Measurements from ENCODE around the gene TSEN34. TPM values are rescaled to one million over a fixed set of nuclear protein-coding genes. Genes with fewer than 3 reads are reported as not detected.

The TSEN34 gene
- total RNA-seq, 1 donor from 2014 or later = 67.9 TPM

- TF ChIP-seq CTCF (conservative IDR thresholded peaks at IDR 0.05) = no peak
- peaks cover 12% of the 10 kb centered on the region for H3K36me3 Mint-ChIP-seq (ENCODE audit: low read depth)
- H3K9me3 Mint-ChIP-seq = no peaks in the 10 kb centered on the region
- no peaks in the 10 kb centered on the region for H3K4me1 Mint-ChIP-seq
- no peak overlapping the region for H3K4me3 Mint-ChIP-seq
- H3K27ac Mint-ChIP-seq (ENCODE audit: unreplicated experiment) = no peak overlapping the region
- no peak for DNase-seq (ENCODE audit: low read depth, low spot score)
- H3K27me3 Mint-ChIP-seq (ENCODE audit: low read depth) = peaks cover 3% of the 10 kb centered on the region
Measured at GRCh38 chr19:54148158-54148557, 43.0 kb upstream of the TSEN34 start.

GRCh38 chr19:54149021-54149812, 41.9 kb upstream of the TSEN34 start:
- peaks cover 15% of the 10 kb centered on the region for H3K36me3 Mint-ChIP-seq (ENCODE audit: low read depth)
- H3K27ac Mint-ChIP-seq (ENCODE audit: unreplicated experiment) = peak overlapping the region; percentile 43
- peaks cover 3% of the 10 kb centered on the region for H3K27me3 Mint-ChIP-seq (ENCODE audit: low read depth)
- no peak for TF ChIP-seq CTCF (conservative IDR thresholded peaks at IDR 0.05)
- H3K9me3 Mint-ChIP-seq = no peaks in the 10 kb centered on the region
- DNase-seq (ENCODE audit: low read depth, low spot score) = no peak
- H3K4me3 Mint-ChIP-seq = peak overlapping the region; percentile 72
- H3K4me1 Mint-ChIP-seq = no peaks in the 10 kb centered on the region

- Mint-ChIP-seq H3K4me1 (no peaks in the 10 kb centered on the region), H3K9me3 (no peaks in the 10 kb centered on the region), H3K27ac (ENCODE audit: unreplicated experiment) (peak overlapping the region; percentile 67), H3K36me3 (ENCODE audit: low read depth) (peaks cover 7% of the 10 kb centered on the region), H3K27me3 (ENCODE audit: low read depth) (peaks cover 3% of the 10 kb centered on the region), H3K4me3 (peak overlapping the region; percentile 46)
- DNase-seq (ENCODE audit: low read depth, low spot score) = no peak
- TF ChIP-seq CTCF (conservative IDR thresholded peaks at IDR 0.05) = no peak
Measured at GRCh38 chr19:54151362-54152035, 39.6 kb upstream of the TSEN34 start.

GRCh38 chr19:54152267-54152666, 38.8 kb upstream of the TSEN34 start:
- no peak for TF ChIP-seq CTCF (conservative IDR thresholded peaks at IDR 0.05)
- H3K4me3 Mint-ChIP-seq = no peak overlapping the region
- H3K9me3 Mint-ChIP-seq = no peaks in the 10 kb centered on the region
- peaks cover 9% of the 10 kb centered on the region for H3K36me3 Mint-ChIP-seq (ENCODE audit: low read depth)
- H3K4me1 Mint-ChIP-seq = peaks cover 4% of the 10 kb centered on the region
- peaks cover 3% of the 10 kb centered on the region for H3K27me3 Mint-ChIP-seq (ENCODE audit: low read depth)
- no peak overlapping the region for H3K27ac Mint-ChIP-seq (ENCODE audit: unreplicated experiment)
- no peak for DNase-seq (ENCODE audit: low read depth, low spot score)

GRCh38 chr19:54152878-54153524, 38.1 kb upstream of the TSEN34 start:
- Mint-ChIP-seq H3K36me3 (ENCODE audit: low read depth) (peaks cover 9% of the 10 kb centered on the region), H3K27me3 (ENCODE audit: low read depth) (peaks cover 3% of the 10 kb centered on the region), H3K27ac (ENCODE audit: unreplicated experiment) (no peak overlapping the region), H3K9me3 (no peaks in the 10 kb centered on the region), H3K4me3 (no peak overlapping the region), H3K4me1 (peaks cover 4% of the 10 kb centered on the region)
- no peak for TF ChIP-seq CTCF (conservative IDR thresholded peaks at IDR 0.05)
- no peak for DNase-seq (ENCODE audit: low read depth, low spot score)

All from neural crest cell (in vitro differentiated cells).